HCT116 (cell line): ENCODE results near the gene CYBB. TPM values are rescaled to one million over a fixed set of nuclear protein-coding genes. Genes with fewer than 3 reads are reported as not detected.

Experiments
- ATAC-seq: fragments of 200-7000 bp; cut with Tn5 transposase; 2 replicates; pipeline ENCODE4 v1.9.1; 2020; ENCODE audit warnings: mild to moderate bottlenecking, moderate library complexity
- BruUV-seq: library from RNA; stranded (reverse); fragments of 400-500 nt; replicated peaks from 2 replicates; lab custom pipeline; 2021; lab: Mats Ljungman, UMichigan
- CTCF ChIA-PET: fragments of 300-600 bp; sonication (Branson Sonifier 250); formaldehyde crosslinking; loops from one replicate; lab custom pipeline; 2021; ENCODE audit warnings: antibody characterized with exemption; lab: Charles Lee
- POLR2A ChIA-PET: fragments of 300-600, 350-600 bp; sonication (Branson Sonifier 250); formaldehyde crosslinking; loops from one replicate; lab custom pipeline; 2021; ENCODE audit warnings: antibody characterized with exemption; lab: Charles Lee
- RAD21 ChIA-PET, 2 experiments: fragments of 300-600 bp; sonication (Branson Sonifier 250); formaldehyde crosslinking; loops; one replicate each; lab custom pipeline; 2023; ENCODE audit warnings: low total read pairs in 2 of 2; ENCODE audit not compliant: uncharacterized antibody in 2 of 2, unreplicated experiment in 2 of 2, low non-redundant PET in 1 of 2; lab: Charles Lee
- DNase-seq: peaks from one replicate; pipeline ENCODE4 v3.0.0-alpha.2; 2010; ENCODE audit warnings: low read depth, low spot score
- H2AFZ ChIP-seq: fragments of 200-600 bp; shearing (Covaris generic), sonication (generic); 2 replicates; pipeline ENCODE4 v1.6.1; 2017; ENCODE audit warnings: low read depth, mixed run types, mixed read lengths, antibody characterized with exemption, low read length; ENCODE audit not compliant: poor library complexity, severe bottlenecking
- H3K27ac ChIP-seq: 2 replicates; pipeline ENCODE4 v1.5.1; 2012; ENCODE audit warnings: low read depth, low read length
- H3K27me3 ChIP-seq: fragments of 200-600 bp; sonication (generic); 2 replicates; pipeline ENCODE4 v1.6.1; 2016; ENCODE audit warnings: mixed run types, low read length, mixed read lengths; ENCODE audit not compliant: insufficient read depth
- H3K36me3 ChIP-seq, 2 experiments: fragments of 200-500 bp in 1 of 2; fragments of 200-600 bp in 1 of 2; sonication (Bioruptor generic) in 1 of 2; sonication (generic) in 1 of 2; 2 replicates each; pipeline versions ENCODE4 v1.5.1 to v1.6.1; 2014 to 2016; ENCODE audit warnings: low read length in 2 of 2, inconsistent platforms in 1 of 2, mixed read lengths in 1 of 2, mixed run types in 1 of 2; ENCODE audit not compliant: insufficient read depth in 2 of 2, control insufficient read depth in 1 of 2
- H3K4me1 ChIP-seq, 2 experiments: fragments of 200-600 bp in 1 of 2; sonication (generic) in 1 of 2; 2 replicates each; pipeline versions ENCODE4 v1.5.1 to v1.6.1; 2012 to 2017; ENCODE audit warnings: low read length in 2 of 2, inconsistent platforms in 1 of 2, mild to moderate bottlenecking in 1 of 2, mixed read lengths in 1 of 2, mixed run types in 1 of 2, moderate library complexity in 1 of 2; ENCODE audit not compliant: insufficient read depth in 2 of 2, control insufficient read depth in 1 of 2
- H3K4me2 ChIP-seq: fragments of 200-600 bp; sonication (generic); 2 replicates; pipeline ENCODE4 v1.6.1; 2017; ENCODE audit warnings: mixed run types, low read length, mixed read lengths
- H3K4me3 ChIP-seq, 2 experiments: fragments of 200-600 bp in 1 of 2; sonication (generic) in 1 of 2; replicated peaks in 1 of 2; 2 replicates each; pipeline ENCODE4 v1.5.1; 2011 to 2016; ENCODE audit warnings: low read length in 2 of 2, control low read depth in 1 of 2, low read depth in 1 of 2, mild to moderate bottlenecking in 1 of 2, mixed read lengths in 1 of 2, mixed run types in 1 of 2
- H3K79me2 ChIP-seq: fragments of 200-600 bp; sonication (generic); 2 replicates; pipeline ENCODE4 v1.6.1; 2017; ENCODE audit warnings: mild to moderate bottlenecking, mixed run types, low read length, moderate library complexity, mixed read lengths; ENCODE audit not compliant: insufficient read depth
- H3K9ac ChIP-seq: fragments of 200-600 bp; sonication (generic); 2 replicates; pipeline ENCODE4 v1.6.1; 2016; ENCODE audit warnings: low read length, mixed read lengths
- H3K9me2 ChIP-seq: fragments of 200-600 bp; sonication (generic), shearing (Covaris generic); 2 replicates; pipeline ENCODE4 v1.6.1; 2017; ENCODE audit warnings: mixed run types, mild to moderate bottlenecking, moderate library complexity; ENCODE audit not compliant: insufficient read depth
- H3K9me3 ChIP-seq, 2 experiments: fragments of 200-500 bp in 1 of 2; fragments of 200-600 bp in 1 of 2; sonication (Bioruptor generic) in 1 of 2; sonication (generic) in 1 of 2; 2 replicates each; pipeline ENCODE4 v1.6.1; 2014 to 2017; ENCODE audit warnings: low read length in 2 of 2, mixed read lengths in 2 of 2, inconsistent platforms in 1 of 2, low read depth in 1 of 2, mild to moderate bottlenecking in 1 of 2, mixed run types in 1 of 2, moderate library complexity in 1 of 2; ENCODE audit not compliant: control insufficient read depth in 1 of 2, insufficient read depth in 1 of 2
- H4K20me1 ChIP-seq: fragments of 200-600 bp; sonication (generic), shearing (Covaris generic); 2 replicates; pipeline ENCODE4 v1.6.1; 2017; ENCODE audit warnings: mixed run types, mild to moderate bottlenecking, moderate library complexity; ENCODE audit not compliant: insufficient read depth
- ATF3 ChIP-seq: IDR thresholded peaks from 2 replicates; pipeline ENCODE4 v1.6.1; 2012
- CBX3 ChIP-seq: IDR thresholded peaks from 2 replicates; pipeline ENCODE4 v1.6.1; 2012; ENCODE audit warnings: low read depth
- CEBPB ChIP-seq: IDR thresholded peaks from 2 replicates; pipeline ENCODE4 v1.6.1; 2012; ENCODE audit warnings: low read depth
- CTCF ChIP-seq, 3 experiments: fragments of 200-600 bp in 1 of 3; sonication (generic) in 1 of 3; IDR thresholded peaks in 2 of 3; conservative IDR thresholded peaks in 1 of 3; 2 replicates each; pipeline ENCODE4 v1.5.1; 2012 to 2017; ENCODE audit warnings: low read depth in 2 of 3, low read length in 2 of 3, antibody characterized with exemption in 1 of 3, borderline replicate concordance in 1 of 3, control low read depth in 1 of 3, mild to moderate bottlenecking in 1 of 3, mixed read lengths in 1 of 3, mixed run types in 1 of 3, moderate library complexity in 1 of 3; ENCODE audit not compliant: insufficient read depth in 1 of 3
- EGR1 ChIP-seq: IDR thresholded peaks from 2 replicates; pipeline ENCODE4 v1.6.1; 2012; ENCODE audit warnings: low read depth
- EZH2 ChIP-seq: fragments of 200-600 bp; sonication (generic); IDR thresholded peaks from 2 replicates; pipeline ENCODE4 v1.6.1; 2017; ENCODE audit warnings: antibody characterized with exemption, mixed run types
- EZH2phosphoT487 ChIP-seq: fragments of 200-600 bp; IDR thresholded peaks from 2 replicates; pipeline ENCODE4 v1.6.1; 2018; ENCODE audit warnings: antibody characterized with exemption, borderline replicate concordance
- JUND ChIP-seq: IDR thresholded peaks from 2 replicates; pipeline ENCODE4 v1.6.1; 2012
- MAX ChIP-seq: IDR thresholded peaks from 2 replicates; pipeline ENCODE4 v1.6.1; 2012
- POLR2A ChIP-seq: IDR thresholded peaks from 2 replicates; pipeline ENCODE4 v1.7.0; 2011; ENCODE audit warnings: borderline replicate concordance; ENCODE audit not compliant: insufficient read depth, insufficient read length; ENCODE audit errors: extremely low read depth
- RAD21 ChIP-seq: IDR thresholded peaks from 2 replicates; pipeline ENCODE4 v1.6.1; 2012; ENCODE audit warnings: low read depth, mild to moderate bottlenecking
- REST ChIP-seq: IDR thresholded peaks from 2 replicates; pipeline ENCODE4 v1.6.1; 2012; ENCODE audit warnings: low read depth
- SIN3A ChIP-seq: IDR thresholded peaks from 2 replicates; pipeline ENCODE4 v1.6.1; 2012; ENCODE audit warnings: low read depth
- SRF ChIP-seq: IDR thresholded peaks from 2 replicates; pipeline ENCODE4 v1.6.1; 2012; ENCODE audit warnings: low read depth
- YY1 ChIP-seq: IDR thresholded peaks from 2 replicates; pipeline ENCODE4 v1.6.1; 2011; ENCODE audit warnings: low read length, low read depth, moderate library complexity, mild to moderate bottlenecking; ENCODE audit not compliant: insufficient replicate concordance; ENCODE audit errors: extremely low read depth
- ZBTB33 ChIP-seq: IDR thresholded peaks from 2 replicates; pipeline ENCODE4 v1.6.1; 2011; ENCODE audit warnings: mild to moderate bottlenecking, low read length, moderate library complexity; ENCODE audit not compliant: insufficient replicate concordance; ENCODE audit errors: extremely low read depth
- ZNF274 ChIP-seq: fragments of 200-500 bp; sonication (Bioruptor generic); IDR thresholded peaks from 2 replicates; pipeline ENCODE4 v1.6.1; 2014; ENCODE audit warnings: mild to moderate bottlenecking, low read depth, low read length, inconsistent platforms
- intact Hi-C: fragments of 100-400 bp; cut with micrococcal nuclease; formaldehyde crosslinking; loops from 2 replicates; pipeline ENCODE4 v1.10.0; 2022
- total RNA-seq: library from RNA; stranded (reverse); gene quantifications from one replicate; pipeline ENCODE4 v1.2.1, GENCODE V29; 2021; ENCODE audit not compliant: unreplicated experiment

Gene CYBB
- total RNA-seq, 1 experiment from 2014 or later = 0.59 TPM

GRCh38 chrX:37757082-37757481, 22.8 kb upstream of the CYBB start:
- BruUV-seq = no TSS peak
- DNase-seq = no peak
- no peaks in the 10 kb centered on the region for H4K20me1 ChIP-seq
- ChIA-PET POLR2A (no interaction called here), RAD21 (no interaction called here)
- no peak overlapping the region for H2AFZ ChIP-seq
- no peaks in the 10 kb centered on the region for H3K79me2 ChIP-seq
- no peaks in the 10 kb centered on the region for H3K27me3 ChIP-seq
- no peak for TF ChIP-seq JUND
- TF ChIP-seq CBX3 = no peak
- no peak for TF ChIP-seq REST
- TF ChIP-seq EZH2 = no peak
- TF ChIP-seq CTCF (IDR thresholded peaks at IDR 0.05 in 2 of 3, conservative IDR thresholded peaks at IDR 0.05 in 1 of 3; ENCODE audit: borderline replicate concordance in 1 of 3, insufficient read depth in 1 of 3, low read depth in 2 of 3, low read length in 2 of 3) = no peak
- no peak for TF ChIP-seq ZBTB33
- no peak for TF ChIP-seq CEBPB
- TF ChIP-seq ZNF274 = no peak
- TF ChIP-seq MAX = no peak
- TF ChIP-seq ATF3 = no peak
- no peak for TF ChIP-seq RAD21
- no peak for TF ChIP-seq SRF
- TF ChIP-seq EZH2phosphoT487 = no peak
- TF ChIP-seq YY1 = no peak
- no peak for TF ChIP-seq SIN3A
- TF ChIP-seq EGR1 = no peak
- no peak for TF ChIP-seq POLR2A
- TF ChIP-seq, all 23 proteins: peak for 0
- no peak overlapping the region for H3K27ac ChIP-seq
- ATAC-seq = no peak
- no peaks in the 10 kb centered on the region for H3K36me3 ChIP-seq
- no peaks in the 10 kb centered on the region for H3K9me2 ChIP-seq
- no peak overlapping the region for H3K4me3 ChIP-seq
- no peak overlapping the region for H3K9ac ChIP-seq
- H3K4me1 ChIP-seq = no peaks in the 10 kb centered on the region
- H3K9me3 ChIP-seq = no peaks in the 10 kb centered on the region
- intact Hi-C loops = no loop called here
- CTCF ChIA-PET = no interaction called here
- H3K4me2 ChIP-seq = no peak overlapping the region
